ENCODE measurements around the gene SRGAP1.
"Not testable (repeated sequence)": the region's sequence is repeated elsewhere in the genome, so short reads cannot be mapped to it uniquely, and the experiment has no call there.

Gene SRGAP1

DNA sequence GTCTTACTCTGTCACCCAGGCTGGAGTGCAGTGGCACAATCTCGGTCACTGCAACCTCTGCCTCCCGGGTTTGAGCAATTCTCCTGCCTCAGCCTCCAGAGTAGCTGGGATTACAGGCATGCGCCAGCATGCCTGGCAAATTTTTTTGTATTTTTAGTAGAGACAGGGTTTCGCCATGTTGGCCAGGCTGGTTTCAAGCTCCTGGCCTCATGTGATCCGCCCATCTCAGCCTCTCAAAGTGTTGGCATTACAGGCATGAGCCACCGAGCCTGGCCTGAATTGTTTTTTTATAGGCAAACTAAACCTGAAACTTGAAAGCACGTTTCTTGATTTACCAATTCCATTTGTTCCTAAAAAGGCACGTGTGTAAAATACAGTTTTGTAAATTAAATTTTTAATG lies 173.6 kb downstream of the SRGAP1 start:
- H2AFZ ChIP-seq (ENCODE audit: low read length); H3K27ac ChIP-seq (replicated peaks; ENCODE audit: low read length); H3K4ac ChIP-seq (ENCODE audit: low read length); H3K4me1 ChIP-seq (ENCODE audit: control insufficient read depth in 2 of 2, insufficient read depth in 1 of 2, low read depth in 1 of 2, low read length in 2 of 2); H4K91ac ChIP-seq (ENCODE audit: low read depth, low read length, poor library complexity); H2BK5ac ChIP-seq (ENCODE audit: low read length); H3K4me3 ChIP-seq (ENCODE audit: low read length in 2 of 2); H3K18ac ChIP-seq (ENCODE audit: low read length); H3K14ac ChIP-seq (ENCODE audit: low read length); DNase-seq (ENCODE audit: low spot score); H2AK5ac ChIP-seq (ENCODE audit: low read depth, low read length); H3K23ac ChIP-seq (ENCODE audit: low read depth, low read length, poor library complexity); H3K4me2 ChIP-seq (ENCODE audit: insufficient read depth, low read length, poor library complexity, severe bottlenecking); H3K27me3 ChIP-seq (ENCODE audit: control insufficient read depth in 3 of 3, insufficient read depth in 3 of 3, low read depth in 1 of 3, low read length in 3 of 3); H2BK120ac ChIP-seq (ENCODE audit: low read depth, low read length); H2BK15ac ChIP-seq (ENCODE audit: low read length); H3K9me3 ChIP-seq (replicated peaks in 1 of 2; ENCODE audit: control insufficient read depth in 2 of 2, insufficient read depth in 1 of 2, low read depth in 1 of 2, low read length in 2 of 2); H3K79me1 ChIP-seq (ENCODE audit: low read depth, low read length); H3K9ac ChIP-seq (ENCODE audit: low read depth, low read length, poor library complexity); H4K8ac ChIP-seq (ENCODE audit: low read depth, low read length); H2BK12ac ChIP-seq (ENCODE audit: low read length): not testable (repeated sequence)
- H3K36me3 ChIP-seq (replicated peaks in 1 of 2; ENCODE audit: control insufficient read depth in 2 of 2, insufficient read depth in 2 of 2, low read length in 2 of 2), result peaks cover 0 to 24% of the 10 kb centered on the region in 2 donors
- no CpG with 5 or more reads among the region's 8 CpGs for WGBS, 2 donors (ENCODE audit: extremely low coverage in 2 of 2, insufficient read length in 2 of 2, insufficient replicate concordance in 1 of 2)

DNA sequence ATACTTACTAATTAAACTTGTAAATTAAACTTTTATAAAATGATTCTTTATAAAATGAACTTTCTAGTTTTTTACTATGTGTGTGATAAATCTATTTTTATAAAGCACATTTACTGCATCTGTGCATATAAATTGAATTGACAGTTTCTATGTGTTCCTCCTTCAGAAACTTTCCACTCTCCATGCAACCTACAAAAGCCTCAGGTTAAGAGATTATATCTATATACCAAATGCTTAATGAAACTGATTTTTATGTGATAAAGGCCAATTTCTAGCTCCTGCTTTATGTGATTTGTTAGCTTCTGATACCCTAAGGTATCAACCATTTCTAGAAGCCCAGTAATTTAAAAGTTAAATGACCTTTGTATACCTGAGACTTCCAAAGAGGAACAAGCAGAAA lies 174.0 kb downstream of the SRGAP1 start:
- Histone ChIP-seq H2AFZ (ENCODE audit: low read length) (no peak overlapping the region), H2BK120ac (ENCODE audit: low read depth, low read length) (no peak overlapping the region), H3K27me3 (ENCODE audit: control insufficient read depth in 3 of 3, insufficient read depth in 3 of 3, low read depth in 1 of 3, low read length in 3 of 3) (no peaks in the 10 kb centered on the region), H3K9ac (ENCODE audit: low read depth, low read length, poor library complexity) (no peak overlapping the region), H2BK5ac (ENCODE audit: low read length) (no peak overlapping the region), H3K27ac (replicated peaks; ENCODE audit: low read length) (no peak overlapping the region), H3K4me1 (ENCODE audit: control insufficient read depth in 2 of 2, insufficient read depth in 1 of 2, low read depth in 1 of 2, low read length in 2 of 2) (no peaks in the 10 kb centered on the region), H2BK12ac (ENCODE audit: low read length) (no peak overlapping the region), H3K4me2 (ENCODE audit: insufficient read depth, low read length, poor library complexity, severe bottlenecking) (no peak overlapping the region), H2BK15ac (ENCODE audit: low read length) (no peak overlapping the region), H3K14ac (ENCODE audit: low read length) (no peak overlapping the region), H3K79me1 (ENCODE audit: low read depth, low read length) (no peaks in the 10 kb centered on the region), H3K9me3 (replicated peaks in 1 of 2; ENCODE audit: control insufficient read depth in 2 of 2, insufficient read depth in 1 of 2, low read depth in 1 of 2, low read length in 2 of 2) (no peaks in the 10 kb centered on the region), H3K4ac (ENCODE audit: low read length) (no peak overlapping the region), H3K18ac (ENCODE audit: low read length) (no peak overlapping the region), H3K23ac (ENCODE audit: low read depth, low read length, poor library complexity) (no peak overlapping the region), H4K8ac (ENCODE audit: low read depth, low read length) (no peak overlapping the region), H2AK5ac (ENCODE audit: low read depth, low read length) (no peak overlapping the region), H3K36me3 (replicated peaks in 1 of 2; ENCODE audit: control insufficient read depth in 2 of 2, insufficient read depth in 2 of 2, low read length in 2 of 2) (peaks cover 0 to 24% of the 10 kb centered on the region in 2 donors), H3K4me3 (ENCODE audit: low read length in 2 of 2) (no peak overlapping the region), H4K91ac (ENCODE audit: low read depth, low read length, poor library complexity) (no peak overlapping the region)
- no peak for DNase-seq (ENCODE audit: low spot score)

DNA sequence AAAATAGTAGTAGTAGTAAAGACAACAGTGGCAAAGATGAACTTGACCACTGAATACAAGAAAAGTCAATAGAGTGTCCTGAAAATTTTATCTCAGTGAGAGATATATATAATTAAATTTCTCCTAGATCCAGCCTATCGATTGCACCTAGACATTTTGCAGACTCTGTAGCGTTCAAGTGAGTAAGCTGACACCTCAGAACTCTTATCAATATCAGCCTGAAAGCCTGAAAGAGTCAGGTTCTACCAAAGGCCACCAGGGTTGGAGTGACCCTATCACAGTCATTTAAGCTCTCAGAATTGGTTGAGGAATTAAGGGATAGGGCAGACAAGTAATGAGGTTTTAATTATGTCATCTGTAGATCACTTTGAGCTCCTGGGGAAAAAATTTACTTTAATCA lies 174.6 kb downstream of the SRGAP1 start:
- no peak overlapping the region for H2BK5ac ChIP-seq (ENCODE audit: low read length)
- WGBS, 2 donors (ENCODE audit: extremely low coverage in 2 of 2, insufficient read length in 2 of 2, insufficient replicate concordance in 1 of 2), result no CpG with 5 or more reads among the region's 2 CpGs
- no peak overlapping the region for H4K8ac ChIP-seq (ENCODE audit: low read depth, low read length)
- H3K27me3 ChIP-seq (ENCODE audit: control insufficient read depth in 3 of 3, insufficient read depth in 3 of 3, low read depth in 1 of 3, low read length in 3 of 3), result no peaks in the 10 kb centered on the region
- H3K9ac ChIP-seq (ENCODE audit: low read depth, low read length, poor library complexity), result no peak overlapping the region
- no peaks in the 10 kb centered on the region for H3K9me3 ChIP-seq (replicated peaks in 1 of 2; ENCODE audit: control insufficient read depth in 2 of 2, insufficient read depth in 1 of 2, low read depth in 1 of 2, low read length in 2 of 2)
- no peak for DNase-seq (ENCODE audit: low spot score)
- H3K4ac ChIP-seq (ENCODE audit: low read length), result no peak overlapping the region
- H2AK5ac ChIP-seq (ENCODE audit: low read depth, low read length), result no peak overlapping the region
- H3K79me1 ChIP-seq (ENCODE audit: low read depth, low read length), result no peaks in the 10 kb centered on the region
- H3K18ac ChIP-seq (ENCODE audit: low read length), result no peak overlapping the region
- no peak overlapping the region for H3K27ac ChIP-seq (replicated peaks; ENCODE audit: low read length)
- H2BK15ac ChIP-seq (ENCODE audit: low read length), result no peak overlapping the region
- H3K36me3 ChIP-seq (replicated peaks in 1 of 2; ENCODE audit: control insufficient read depth in 2 of 2, insufficient read depth in 2 of 2, low read length in 2 of 2), result peaks cover 0 to 24% of the 10 kb centered on the region in 2 donors
- H3K14ac ChIP-seq (ENCODE audit: low read length), result no peak overlapping the region
- no peak overlapping the region for H4K91ac ChIP-seq (ENCODE audit: low read depth, low read length, poor library complexity)
- no peak overlapping the region for H2AFZ ChIP-seq (ENCODE audit: low read length)
- no peak overlapping the region for H3K4me2 ChIP-seq (ENCODE audit: insufficient read depth, low read length, poor library complexity, severe bottlenecking)
- no peak overlapping the region for H3K4me3 ChIP-seq (ENCODE audit: low read length in 2 of 2)
- no peak overlapping the region for H2BK120ac ChIP-seq (ENCODE audit: low read depth, low read length)
- H3K23ac ChIP-seq (ENCODE audit: low read depth, low read length, poor library complexity), result no peak overlapping the region
- H2BK12ac ChIP-seq (ENCODE audit: low read length), result no peak overlapping the region
- H3K4me1 ChIP-seq (ENCODE audit: control insufficient read depth in 2 of 2, insufficient read depth in 1 of 2, low read depth in 1 of 2, low read length in 2 of 2), result no peaks in the 10 kb centered on the region

DNA sequence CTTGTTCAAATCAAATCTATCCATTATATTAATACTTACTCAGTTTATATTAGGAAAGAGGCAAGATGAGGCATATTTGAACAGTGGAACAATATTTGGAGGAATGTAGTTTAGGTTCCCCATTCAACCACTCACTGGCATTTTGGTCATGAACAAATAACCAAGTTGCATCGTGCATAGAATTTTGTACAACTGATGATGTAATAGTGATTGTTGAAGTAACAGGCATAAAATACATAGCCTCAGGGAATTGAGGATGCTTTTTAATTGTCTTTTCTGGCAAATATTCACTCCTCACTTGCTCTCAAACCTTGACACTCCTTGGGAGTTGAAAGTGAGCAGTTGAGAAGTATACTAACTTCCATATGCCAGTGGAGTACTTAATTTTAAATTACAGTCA lies 175.2 kb downstream of the SRGAP1 start:
- H4K8ac ChIP-seq (ENCODE audit: low read depth, low read length), result no peak overlapping the region
- no peak overlapping the region for H2BK12ac ChIP-seq (ENCODE audit: low read length)
- no peaks in the 10 kb centered on the region for H3K9me3 ChIP-seq (replicated peaks in 1 of 2; ENCODE audit: control insufficient read depth in 2 of 2, insufficient read depth in 1 of 2, low read depth in 1 of 2, low read length in 2 of 2)
- H3K4ac ChIP-seq (ENCODE audit: low read length), result no peak overlapping the region
- DNase-seq (ENCODE audit: low spot score), result no peak
- no peak overlapping the region for H3K18ac ChIP-seq (ENCODE audit: low read length)
- H4K91ac ChIP-seq (ENCODE audit: low read depth, low read length, poor library complexity), result no peak overlapping the region
- no peak overlapping the region for H2AFZ ChIP-seq (ENCODE audit: low read length)
- H3K4me3 ChIP-seq (ENCODE audit: low read length in 2 of 2), result no peak overlapping the region
- no peak overlapping the region for H3K4me2 ChIP-seq (ENCODE audit: insufficient read depth, low read length, poor library complexity, severe bottlenecking)
- H2AK5ac ChIP-seq (ENCODE audit: low read depth, low read length), result no peak overlapping the region
- H2BK120ac ChIP-seq (ENCODE audit: low read depth, low read length), result no peak overlapping the region
- H2BK15ac ChIP-seq (ENCODE audit: low read length), result no peak overlapping the region
- no peaks in the 10 kb centered on the region for H3K4me1 ChIP-seq (ENCODE audit: control insufficient read depth in 2 of 2, insufficient read depth in 1 of 2, low read depth in 1 of 2, low read length in 2 of 2)
- H3K27me3 ChIP-seq (ENCODE audit: control insufficient read depth in 3 of 3, insufficient read depth in 3 of 3, low read depth in 1 of 3, low read length in 3 of 3), result no peaks in the 10 kb centered on the region
- H3K9ac ChIP-seq (ENCODE audit: low read depth, low read length, poor library complexity), result no peak overlapping the region
- no CpG with 5 or more reads among the region's 1 CpG for WGBS, 2 donors (ENCODE audit: extremely low coverage in 2 of 2, insufficient read length in 2 of 2, insufficient replicate concordance in 1 of 2)
- peaks cover 0 to 24% of the 10 kb centered on the region in 2 donors for H3K36me3 ChIP-seq (replicated peaks in 1 of 2; ENCODE audit: control insufficient read depth in 2 of 2, insufficient read depth in 2 of 2, low read length in 2 of 2)
- no peaks in the 10 kb centered on the region for H3K79me1 ChIP-seq (ENCODE audit: low read depth, low read length)
- no peak overlapping the region for H3K14ac ChIP-seq (ENCODE audit: low read length)
- no peak overlapping the region for H3K23ac ChIP-seq (ENCODE audit: low read depth, low read length, poor library complexity)
- H3K27ac ChIP-seq (replicated peaks; ENCODE audit: low read length), result no peak overlapping the region
- H2BK5ac ChIP-seq (ENCODE audit: low read length), result no peak overlapping the region

Measured in neuronal stem cell (in vitro differentiated cells).